Type B pancreatic cell (in vitro differentiated cells): ENCODE data around the gene SOBP. TPM values are rescaled to one million over a fixed set of nuclear protein-coding genes. Genes with fewer than 3 reads are reported as not detected.

Experiments used
- DNase-seq: peaks from one replicate; pipeline ENCODE4 v3.0.0; 2021; ENCODE audit warnings: mixed read lengths; ENCODE audit not compliant: unreplicated experiment; ENCODE audit errors: extremely low spot score
- H3K27ac Mint-ChIP-seq: 2 replicates; pipeline ENCODE4 v1.8.0; 2021; ENCODE audit warnings: mild to moderate bottlenecking, mixed read lengths
- H3K27me3 Mint-ChIP-seq: 2 replicates; pipeline ENCODE4 v1.8.0; 2021; ENCODE audit warnings: mixed read lengths
- H3K36me3 Mint-ChIP-seq: 2 replicates; pipeline ENCODE4 v1.8.0; 2021; ENCODE audit warnings: mixed read lengths
- H3K4me1 Mint-ChIP-seq: one replicate; pipeline ENCODE4 v1.8.0; 2021; ENCODE audit warnings: mixed read lengths; ENCODE audit not compliant: unreplicated experiment
- H3K4me3 Mint-ChIP-seq: 2 replicates; pipeline ENCODE4 v1.8.0; 2021; ENCODE audit warnings: mild to moderate bottlenecking, mixed read lengths
- H3K9me3 Mint-ChIP-seq: 2 replicates; pipeline ENCODE4 v1.8.0; 2021; ENCODE audit warnings: mixed read lengths
- total RNA-seq: library from RNA; stranded (reverse); gene quantifications from 2 replicates; pipeline ENCODE4 v1.2.1, GENCODE V29; 2021; ENCODE audit warnings: low replicate concordance
- TF ChIP-seq, protein P1 (sequence below): fragments of 200-600 bp; sonication (generic); conservative IDR thresholded peaks from 2 replicates; pipeline ENCODE4 v1.5.0; 2021; ENCODE audit warnings: antibody characterized with exemption, mild to moderate bottlenecking

SOBP gene
- total RNA-seq, 1 donor from 2014 or later, result 19.4 TPM

DNA sequence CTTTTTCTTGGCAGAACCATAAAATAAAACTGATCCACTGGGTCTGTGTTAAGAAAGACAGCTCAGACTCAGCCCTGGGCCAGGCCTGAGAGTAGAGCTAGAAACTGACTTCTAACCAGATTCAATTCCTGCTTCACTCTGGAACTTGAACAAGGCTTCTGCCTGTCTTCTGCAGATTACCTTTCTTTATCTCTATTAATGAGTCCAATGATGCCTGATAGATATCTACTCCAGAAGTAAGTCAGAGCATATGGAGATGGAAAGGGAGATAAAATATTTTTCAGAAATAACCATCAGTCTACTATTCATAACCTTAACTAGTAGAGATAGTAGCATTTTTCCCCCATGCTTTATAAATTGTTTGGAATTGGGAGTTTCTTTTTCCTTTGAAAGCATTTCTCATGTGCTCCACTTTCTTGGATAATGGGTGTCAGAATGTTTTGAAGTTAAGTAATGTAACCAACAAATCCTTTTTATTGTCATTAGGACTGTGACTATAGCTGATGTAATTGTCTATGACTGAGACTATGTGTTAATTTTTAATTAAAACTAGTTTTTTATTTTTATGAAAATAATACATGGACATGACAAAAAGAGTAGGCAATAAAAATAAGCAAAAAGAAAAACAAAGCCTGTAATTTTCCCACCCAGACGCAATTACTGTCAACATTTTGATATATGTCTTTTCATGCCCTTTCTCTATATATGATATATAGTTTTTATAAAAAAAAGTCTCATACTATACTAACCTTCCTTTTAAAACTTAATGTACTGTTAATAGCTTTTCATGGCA, 7.2 kb downstream of the SOBP start:
- peaks cover 5% of the 10 kb centered on the region for H3K27me3 Mint-ChIP-seq
- H3K4me3 Mint-ChIP-seq, result no peak overlapping the region
- H3K36me3 Mint-ChIP-seq, result no peaks in the 10 kb centered on the region
- no peak for DNase-seq
- peaks cover 33% of the 10 kb centered on the region for H3K4me1 Mint-ChIP-seq
- TF ChIP-seq, protein P1, sequence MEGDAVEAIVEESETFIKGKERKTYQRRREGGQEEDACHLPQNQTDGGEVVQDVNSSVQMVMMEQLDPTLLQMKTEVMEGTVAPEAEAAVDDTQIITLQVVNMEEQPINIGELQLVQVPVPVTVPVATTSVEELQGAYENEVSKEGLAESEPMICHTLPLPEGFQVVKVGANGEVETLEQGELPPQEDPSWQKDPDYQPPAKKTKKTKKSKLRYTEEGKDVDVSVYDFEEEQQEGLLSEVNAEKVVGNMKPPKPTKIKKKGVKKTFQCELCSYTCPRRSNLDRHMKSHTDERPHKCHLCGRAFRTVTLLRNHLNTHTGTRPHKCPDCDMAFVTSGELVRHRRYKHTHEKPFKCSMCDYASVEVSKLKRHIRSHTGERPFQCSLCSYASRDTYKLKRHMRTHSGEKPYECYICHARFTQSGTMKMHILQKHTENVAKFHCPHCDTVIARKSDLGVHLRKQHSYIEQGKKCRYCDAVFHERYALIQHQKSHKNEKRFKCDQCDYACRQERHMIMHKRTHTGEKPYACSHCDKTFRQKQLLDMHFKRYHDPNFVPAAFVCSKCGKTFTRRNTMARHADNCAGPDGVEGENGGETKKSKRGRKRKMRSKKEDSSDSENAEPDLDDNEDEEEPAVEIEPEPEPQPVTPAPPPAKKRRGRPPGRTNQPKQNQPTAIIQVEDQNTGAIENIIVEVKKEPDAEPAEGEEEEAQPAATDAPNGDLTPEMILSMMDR, result no peak
- no peak overlapping the region for H3K27ac Mint-ChIP-seq
- no peaks in the 10 kb centered on the region for H3K9me3 Mint-ChIP-seq

DNA sequence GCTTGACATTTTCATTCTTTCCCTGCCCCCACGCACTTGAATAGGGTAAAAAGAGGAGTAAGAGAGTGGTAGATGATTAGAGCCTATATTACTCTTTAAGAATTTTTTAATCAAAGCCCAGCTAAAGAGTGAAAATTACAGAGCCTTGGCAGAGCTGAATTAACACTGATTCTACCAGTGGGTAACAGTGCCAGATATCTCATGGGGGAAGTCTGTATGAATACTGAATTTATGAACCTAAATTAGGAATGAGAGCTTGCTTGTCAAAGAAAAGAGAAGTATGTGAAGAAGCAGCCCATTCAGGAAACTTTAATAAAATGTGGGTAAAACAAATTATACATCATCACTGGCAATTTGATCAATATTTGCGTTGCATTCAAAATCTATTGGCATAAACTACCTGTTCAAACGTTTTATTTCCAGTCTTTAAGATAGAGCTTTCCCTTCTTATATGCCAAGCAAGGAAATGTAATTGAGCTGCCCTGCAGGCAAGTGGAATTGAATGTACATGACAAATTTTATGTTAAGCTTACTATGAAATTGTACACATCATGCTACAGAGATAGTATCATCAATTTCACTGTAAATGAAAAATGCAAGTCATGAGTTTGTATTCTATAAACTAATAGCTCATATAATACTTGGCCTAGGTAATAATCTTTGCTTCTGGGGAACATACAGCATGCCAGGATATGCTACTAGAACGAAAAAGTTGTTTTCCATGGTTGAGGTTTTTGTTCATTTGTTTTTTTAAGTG, 14.5 kb downstream of the SOBP start:
- Mint-ChIP-seq H3K27me3 (peaks cover 3% of the 10 kb centered on the region), H3K36me3 (peaks cover 17% of the 10 kb centered on the region), H3K9me3 (no peaks in the 10 kb centered on the region), H3K27ac (no peak overlapping the region), H3K4me1 (peaks cover 7% of the 10 kb centered on the region), H3K4me3 (no peak overlapping the region)
- no peak for DNase-seq
- TF ChIP-seq, protein P1, result no peak

DNA sequence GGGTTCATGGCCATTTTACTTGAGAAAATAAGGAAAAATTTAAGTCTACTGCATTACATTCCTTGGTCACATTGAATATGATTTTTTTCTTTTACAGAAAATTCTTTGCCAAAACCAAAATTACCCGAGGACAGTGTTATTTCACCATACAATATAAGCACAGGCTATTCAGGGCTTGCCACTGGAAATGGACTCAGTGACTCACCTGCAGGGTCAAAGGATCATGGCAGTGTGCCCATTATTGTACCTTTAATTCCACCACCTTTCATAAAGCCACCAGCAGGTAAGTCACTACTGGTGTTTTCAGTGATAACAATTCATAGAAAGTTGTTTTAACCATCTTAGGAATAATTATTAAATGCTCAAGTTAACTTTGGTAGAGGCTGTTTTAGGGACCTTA, 16.2 kb downstream of the SOBP start:
- peaks cover 18% of the 10 kb centered on the region for H3K36me3 Mint-ChIP-seq
- no peak overlapping the region for H3K27ac Mint-ChIP-seq
- H3K4me3 Mint-ChIP-seq, result no peak overlapping the region
- H3K9me3 Mint-ChIP-seq, result no peaks in the 10 kb centered on the region
- H3K4me1 Mint-ChIP-seq, result peaks cover 20% of the 10 kb centered on the region
- no peak for DNase-seq
- TF ChIP-seq, protein P1, result no peak
- peaks cover 3% of the 10 kb centered on the region for H3K27me3 Mint-ChIP-seq

DNA sequence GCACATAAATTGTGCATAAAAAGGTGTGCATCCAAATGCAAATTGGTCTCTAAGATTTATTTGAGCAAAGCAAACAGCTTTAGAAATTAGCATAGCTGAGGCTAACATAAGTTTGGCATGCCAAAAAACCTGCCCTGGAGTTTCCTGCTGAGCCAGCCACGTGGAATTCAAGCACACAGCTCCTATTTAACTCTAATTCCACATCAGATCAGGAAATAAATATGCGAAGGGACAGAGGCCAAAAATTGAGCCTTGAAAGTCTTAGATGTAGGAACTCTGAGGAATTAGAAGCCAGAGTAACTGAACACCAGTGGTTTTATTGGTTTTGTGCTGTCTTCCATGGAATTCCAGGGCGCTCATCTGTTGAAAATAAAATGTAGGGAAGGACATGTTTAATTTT, 19.6 kb downstream of the SOBP start:
- no peak overlapping the region for H3K4me3 Mint-ChIP-seq
- TF ChIP-seq, protein P1, result no peak
- H3K4me1 Mint-ChIP-seq, result peaks cover 27% of the 10 kb centered on the region
- no peak overlapping the region for H3K27ac Mint-ChIP-seq
- no peaks in the 10 kb centered on the region for H3K27me3 Mint-ChIP-seq
- no peaks in the 10 kb centered on the region for H3K9me3 Mint-ChIP-seq
- H3K36me3 Mint-ChIP-seq, result peaks cover 21% of the 10 kb centered on the region
- no peak for DNase-seq

DNA sequence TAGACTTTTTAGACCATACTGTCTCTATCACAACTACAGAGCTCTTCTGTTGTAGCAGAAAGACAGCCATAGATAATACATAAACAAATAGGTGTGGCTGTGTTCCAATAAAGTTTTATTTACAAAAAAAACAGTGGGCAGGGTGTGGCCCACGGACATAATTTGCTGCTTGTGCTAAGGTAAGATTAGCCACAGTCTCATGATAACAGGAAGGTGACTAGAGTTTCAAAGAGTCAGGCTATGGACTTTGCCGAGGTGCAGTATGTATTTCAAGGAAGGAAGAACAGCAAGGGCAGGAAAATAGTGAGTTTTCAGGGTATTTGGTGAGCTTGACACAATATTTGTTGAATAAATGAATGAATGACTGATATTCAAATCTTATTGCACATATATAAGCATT, 20.2 kb downstream of the SOBP start:
- TF ChIP-seq, protein P1, result no peak
- DNase-seq, result no peak
- H3K27ac Mint-ChIP-seq, result no peak overlapping the region
- no peaks in the 10 kb centered on the region for H3K9me3 Mint-ChIP-seq
- no peaks in the 10 kb centered on the region for H3K27me3 Mint-ChIP-seq
- peaks cover 27% of the 10 kb centered on the region for H3K4me1 Mint-ChIP-seq
- peaks cover 27% of the 10 kb centered on the region for H3K36me3 Mint-ChIP-seq
- H3K4me3 Mint-ChIP-seq, result no peak overlapping the region
